ENCODE measurements around the gene AFP. TPM values are rescaled to one million over a fixed set of nuclear protein-coding genes. Genes with fewer than 3 reads are reported as not detected.

The AFP gene
- total RNA-seq, 2 donors from 2014 or later: not detected

- Histone ChIP-seq H3K27ac (no peak overlapping the region), H3K9me3 (no peaks in the 10 kb centered on the region), H3K36me3 (no peaks in the 10 kb centered on the region), H3K4me3 (no peak overlapping the region), H3K27me3 (no peaks in the 10 kb centered on the region), H3K4me1 (no peaks in the 10 kb centered on the region)
- TF ChIP-seq CTCF (IDR thresholded peaks at IDR 0.05): no peak
- no peak for DNase-seq (ENCODE audit: low spot score)
Measured at GRCh38 chr4:73409978-73410548, 26.0 kb upstream of the AFP start.

- Histone ChIP-seq H3K4me1 (no peaks in the 10 kb centered on the region), H3K9me3 (no peaks in the 10 kb centered on the region), H3K27ac (no peak overlapping the region), H3K4me3 (no peak overlapping the region), H3K36me3 (no peaks in the 10 kb centered on the region), H3K27me3 (no peaks in the 10 kb centered on the region)
- DNase-seq (ENCODE audit: low spot score): no peak
- no peak for TF ChIP-seq CTCF (IDR thresholded peaks at IDR 0.05)
Measured at GRCh38 chr4:73410916-73411730, 24.9 kb upstream of the AFP start.

GRCh38 chr4:73411731-73412414, 24.1 kb upstream of the AFP start:
- no peaks in the 10 kb centered on the region for H3K9me3 ChIP-seq
- TF ChIP-seq CTCF (IDR thresholded peaks at IDR 0.05): no peak
- no peaks in the 10 kb centered on the region for H3K27me3 ChIP-seq
- DNase-seq (ENCODE audit: low spot score): no peak
- H3K4me3 ChIP-seq: no peak overlapping the region
- no peaks in the 10 kb centered on the region for H3K36me3 ChIP-seq
- H3K27ac ChIP-seq: no peak overlapping the region
- H3K4me1 ChIP-seq: no peaks in the 10 kb centered on the region

GRCh38 chr4:73413294-73413755, 22.7 kb upstream of the AFP start:
- Histone ChIP-seq H3K4me3 (no peak overlapping the region), H3K36me3 (no peaks in the 10 kb centered on the region), H3K27me3 (no peaks in the 10 kb centered on the region), H3K9me3 (no peaks in the 10 kb centered on the region), H3K27ac (no peak overlapping the region), H3K4me1 (no peaks in the 10 kb centered on the region)
- DNase-seq (ENCODE audit: low spot score): no peak
- no peak for TF ChIP-seq CTCF (IDR thresholded peaks at IDR 0.05)

GRCh38 chr4:73414936-73415271, 21.1 kb upstream of the AFP start:
- no peak for TF ChIP-seq CTCF (IDR thresholded peaks at IDR 0.05)
- no peak overlapping the region for H3K4me3 ChIP-seq
- H3K27ac ChIP-seq: no peak overlapping the region
- H3K4me1 ChIP-seq: no peaks in the 10 kb centered on the region
- H3K9me3 ChIP-seq: no peaks in the 10 kb centered on the region
- no peaks in the 10 kb centered on the region for H3K36me3 ChIP-seq
- no peak for DNase-seq (ENCODE audit: low spot score)
- H3K27me3 ChIP-seq: no peaks in the 10 kb centered on the region

All from right atrium auricular region (tissue), 2 donors.